Esophagus squamous epithelium (tissue), 4 donors: ENCODE data around the gene HOXA11.

Experiments
- CTCF ChIP-seq, 6 experiments: fragments of 450-650 bp in 4 of 6; fragments of 200-600 bp in 2 of 6; sonication (generic) in 2 of 6; IDR thresholded peaks; one replicate each; pipeline ENCODE4 v1.5.1; 2016 to 2019; ENCODE audit warnings: antibody characterized with exemption in 6 of 6, mild to moderate bottlenecking in 4 of 6, moderate library complexity in 4 of 6
- POLR2A ChIP-seq, 4 donors: fragments of 450-650 bp; IDR thresholded peaks; one replicate each; pipeline ENCODE4 v1.6.1; 2017; ENCODE audit warnings: antibody characterized with exemption in 4 of 4, mild to moderate bottlenecking in 4 of 4, moderate library complexity in 3 of 4

GRCh38 chr7:27132978-27133377 lies 52.1 kb downstream of the HOXA11 start:
- TF ChIP-seq POLR2A (IDR thresholded peaks at IDR 0.05), result no peak
- no peak for TF ChIP-seq CTCF (IDR thresholded peaks at IDR 0.05)
